Measurements from ENCODE around the gene RAP2A. TPM values are rescaled to one million over a fixed set of nuclear protein-coding genes. Genes with fewer than 3 reads are reported as not detected.

Gene RAP2A
- total and polyA plus RNA-seq, 12 donors: 4.2 to 31.0 (median 20.4) TPM

- H3K4me1 ChIP-seq: peaks cover 0 to 6% (median 0%) of the 10 kb centered on the region in 9 donors
- DNase-seq: no peak
- intact Hi-C loops (cut with DNase I): no loop called here
- 81 to 87% methylated on average over 10 of the region's 10 CpGs for WGBS, 2 donors
- H3K27me3 ChIP-seq: no peaks in the 10 kb centered on the region
- TF ChIP-seq CTCF (IDR thresholded peaks at IDR 0.05): no peak
- no peak overlapping the region for H3K4me3 ChIP-seq
- no peak for ATAC-seq
- no peak overlapping the region for H3K27ac ChIP-seq
- peaks cover 0 to 20% (median 0%) of the 10 kb centered on the region in 9 donors for H3K36me3 ChIP-seq
- no peaks in the 10 kb centered on the region for H3K9me3 ChIP-seq
Observed at GRCh38 chr13:97397267-97397666, 36.7 kb upstream of the RAP2A start.

- no peak overlapping the region for H3K27ac ChIP-seq
- DNase-seq (no peak), ATAC-seq (no peak)
- 66 to 79% methylated on average over 3 of the region's 3 CpGs for WGBS, 2 donors
- H3K4me3 ChIP-seq: no peak overlapping the region
- TF ChIP-seq CTCF (IDR thresholded peaks at IDR 0.05): no peak
- H3K4me1 ChIP-seq: peaks cover 0 to 5% (median 0%) of the 10 kb centered on the region in 9 donors
- H3K27me3 ChIP-seq: no peaks in the 10 kb centered on the region
- intact Hi-C loops (cut with DNase I): no loop called here
- no peaks in the 10 kb centered on the region for H3K36me3 ChIP-seq
- H3K9me3 ChIP-seq: no peaks in the 10 kb centered on the region
Observed at GRCh38 chr13:97401421-97401820, 32.5 kb upstream of the RAP2A start.

- no peaks in the 10 kb centered on the region for H3K4me1 ChIP-seq
- no peaks in the 10 kb centered on the region for H3K27me3 ChIP-seq
- no peak overlapping the region for H3K27ac ChIP-seq
- 92 to 93% methylated on average over 3 of the region's 3 CpGs for WGBS, 2 donors
- ATAC-seq (no peak), DNase-seq (no peak)
- no peak overlapping the region for H3K4me3 ChIP-seq
- no peaks in the 10 kb centered on the region for H3K36me3 ChIP-seq
- no peak for TF ChIP-seq CTCF (IDR thresholded peaks at IDR 0.05)
- no peaks in the 10 kb centered on the region for H3K9me3 ChIP-seq
- intact Hi-C loops (cut with DNase I): no loop called here
Observed at GRCh38 chr13:97403893-97404750, 29.8 kb upstream of the RAP2A start.

- Histone ChIP-seq H3K27me3 (no peaks in the 10 kb centered on the region), H3K9me3 (no peaks in the 10 kb centered on the region), H3K4me3 (no peak overlapping the region), H3K27ac (peak overlapping the region; percentile 2 to 73 (median 62)), H3K36me3 (no peaks in the 10 kb centered on the region), H3K4me1 (peaks cover 0 to 6% (median 0%) of the 10 kb centered on the region in 9 donors)
- ATAC-seq (peak in 3 of 8 donors; percentile 51 to 87 (median 70)), DNase-seq (no peak)
- no peak for TF ChIP-seq CTCF (IDR thresholded peaks at IDR 0.05)
- intact Hi-C loops (cut with DNase I): no loop called here
- WGBS, 2 donors: 77 to 79% methylated on average over 2 of the region's 2 CpGs
Observed at GRCh38 chr13:97407540-97407939, 26.4 kb upstream of the RAP2A start.

All from heart right ventricle (tissue), 16 donors.